ENCODE measurements around the gene SLC16A3.

- no peak for TF ChIP-seq CTCF (IDR thresholded peaks at IDR 0.05)
- TF ChIP-seq POLR2A (IDR thresholded peaks at IDR 0.05), result no peak
Observed at GRCh38 chr17:82235056-82235774, 6.4 kb downstream of the SLC16A3 start.

Data from prostate gland (tissue), 2 donors.